Measurements from ENCODE around the gene CYP8B1. TPM values are rescaled to one million over a fixed set of nuclear protein-coding genes. Genes with fewer than 3 reads are reported as not detected.
"Not testable (repeated sequence)": the region's sequence is repeated elsewhere in the genome, so short reads cannot be mapped to it uniquely, and the experiment has no call there.

The CYP8B1 gene
- total and polyA plus RNA-seq, 2 experiments from 2014 or later: not detected

- Histone ChIP-seq H3K9me3 (ENCODE audit: low read depth) (no peaks in the 10 kb centered on the region), H3F3A (ENCODE audit: insufficient read depth) (no peaks in the 10 kb centered on the region), H3K27ac (no peak overlapping the region), H4K20me1 (ENCODE audit: insufficient read depth) (no peaks in the 10 kb centered on the region), H3K9me2 (ENCODE audit: insufficient read depth) (no peaks in the 10 kb centered on the region), H3K36me3 (ENCODE audit: low read depth) (no peaks in the 10 kb centered on the region), H3K4me1 (ENCODE audit: insufficient read depth) (no peaks in the 10 kb centered on the region; the same call in 1 of the 2 replicates), H3K79me2 (ENCODE audit: insufficient read depth) (no peaks in the 10 kb centered on the region), H2AFZ (no peak overlapping the region), H3K9ac (no peak overlapping the region), H3K4me2 (ENCODE audit: unreplicated experiment) (no peak overlapping the region), H3K4me3 (no peak overlapping the region), H3K27me3 (replicated peaks; ENCODE audit: insufficient read depth) (peaks cover 28% of the 10 kb centered on the region)
- no peak for DNase-seq
- no peak for TF ChIP-seq EZH2phosphoT487 (IDR thresholded peaks at IDR 0.05; ENCODE audit: insufficient read depth, low read depth)
- TF ChIP-seq EZH2 (IDR thresholded peaks at IDR 0.05; ENCODE audit: insufficient read depth, poor library complexity, severe bottlenecking): no peak
- in situ Hi-C loops (cut with MboI): no loop called here
- WGBS, 2 experiments (ENCODE audit: low coverage in 1 of 2, low lambda C conversion rate in 2 of 2, missing lambda C conversion rate in 2 of 2): 69 to 76% methylated on average over 1 of the region's 1 CpG
These were observed 16.5 kb upstream of the CYP8B1 start for GRCh38 chr3:42892169-42892568.

GRCh38 chr3:42891042-42891441 lies 15.4 kb upstream of the CYP8B1 start:
- Histone ChIP-seq H2AFZ (no peak overlapping the region), H3K4me2 (ENCODE audit: unreplicated experiment) (no peak overlapping the region), H4K20me1 (ENCODE audit: insufficient read depth) (no peaks in the 10 kb centered on the region), H3K9me3 (ENCODE audit: low read depth) (no peaks in the 10 kb centered on the region), H3K36me3 (ENCODE audit: low read depth) (no peaks in the 10 kb centered on the region), H3K27ac (no peak overlapping the region), H3F3A (ENCODE audit: insufficient read depth) (no peaks in the 10 kb centered on the region), H3K4me1 (ENCODE audit: insufficient read depth) (no peaks in the 10 kb centered on the region; the same call in 1 of the 2 replicates), H3K9me2 (ENCODE audit: insufficient read depth) (no peaks in the 10 kb centered on the region), H3K79me2 (ENCODE audit: insufficient read depth) (no peaks in the 10 kb centered on the region), H3K4me3 (no peak overlapping the region), H3K9ac (no peak overlapping the region), H3K27me3 (replicated peaks; ENCODE audit: insufficient read depth) (peaks cover 32% of the 10 kb centered on the region)
- no peak for DNase-seq
- WGBS, 2 experiments (ENCODE audit: low coverage in 1 of 2, low lambda C conversion rate in 2 of 2, missing lambda C conversion rate in 2 of 2): 76 to 77% methylated on average over 2 of the region's 2 CpGs
- in situ Hi-C loops (cut with MboI): no loop called here
- TF ChIP-seq EZH2phosphoT487 (IDR thresholded peaks at IDR 0.05; ENCODE audit: insufficient read depth, low read depth) (no peak), EZH2 (IDR thresholded peaks at IDR 0.05; ENCODE audit: insufficient read depth, poor library complexity, severe bottlenecking) (no peak)

DNA sequence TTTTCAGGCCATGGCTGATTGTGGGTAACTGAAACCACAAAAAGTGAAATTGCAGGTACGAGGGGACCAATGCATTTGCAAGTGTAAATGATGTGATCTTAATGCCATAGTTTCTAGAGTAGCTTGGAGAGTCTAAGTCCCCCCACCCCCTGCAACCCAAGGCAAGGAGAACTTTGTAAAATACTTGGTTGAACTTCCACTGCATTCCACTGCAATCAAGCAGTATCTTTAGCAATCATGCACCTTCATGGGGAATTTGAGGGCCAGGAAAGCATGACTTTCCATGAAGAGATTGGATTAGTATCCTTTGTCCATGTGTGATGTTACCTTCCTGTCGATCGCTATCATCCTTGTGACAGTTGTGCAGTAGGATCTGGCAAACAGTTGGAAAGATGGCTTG lies 11.4 kb upstream of the CYP8B1 start:
- H3K27ac ChIP-seq: no peak overlapping the region
- no peaks in the 10 kb centered on the region for H3K36me3 ChIP-seq (ENCODE audit: low read depth)
- 62 to 67% methylated on average over 3 of the region's 3 CpGs for WGBS, 2 experiments (ENCODE audit: low coverage in 1 of 2, low lambda C conversion rate in 2 of 2, missing lambda C conversion rate in 2 of 2)
- H3K4me2 ChIP-seq (ENCODE audit: unreplicated experiment): no peak overlapping the region
- TF ChIP-seq EZH2phosphoT487 (IDR thresholded peaks at IDR 0.05; ENCODE audit: insufficient read depth, low read depth) (no peak), EZH2 (IDR thresholded peaks at IDR 0.05; ENCODE audit: insufficient read depth, poor library complexity, severe bottlenecking) (no peak)
- in situ Hi-C loops (cut with MboI): no loop called here
- no peak for DNase-seq
- H3F3A ChIP-seq (ENCODE audit: insufficient read depth): no peaks in the 10 kb centered on the region
- peaks cover 24% of the 10 kb centered on the region for H3K27me3 ChIP-seq (replicated peaks; ENCODE audit: insufficient read depth)
- H3K4me1 ChIP-seq (ENCODE audit: insufficient read depth): no peaks in the 10 kb centered on the region; the same call in 1 of the 2 replicates
- no peaks in the 10 kb centered on the region for H3K79me2 ChIP-seq (ENCODE audit: insufficient read depth)
- no peaks in the 10 kb centered on the region for H3K9me2 ChIP-seq (ENCODE audit: insufficient read depth)
- H2AFZ ChIP-seq: no peak overlapping the region
- H3K4me3 ChIP-seq: no peak overlapping the region
- no peaks in the 10 kb centered on the region for H3K9me3 ChIP-seq (ENCODE audit: low read depth)
- H4K20me1 ChIP-seq (ENCODE audit: insufficient read depth): no peaks in the 10 kb centered on the region
- no peak overlapping the region for H3K9ac ChIP-seq

DNA sequence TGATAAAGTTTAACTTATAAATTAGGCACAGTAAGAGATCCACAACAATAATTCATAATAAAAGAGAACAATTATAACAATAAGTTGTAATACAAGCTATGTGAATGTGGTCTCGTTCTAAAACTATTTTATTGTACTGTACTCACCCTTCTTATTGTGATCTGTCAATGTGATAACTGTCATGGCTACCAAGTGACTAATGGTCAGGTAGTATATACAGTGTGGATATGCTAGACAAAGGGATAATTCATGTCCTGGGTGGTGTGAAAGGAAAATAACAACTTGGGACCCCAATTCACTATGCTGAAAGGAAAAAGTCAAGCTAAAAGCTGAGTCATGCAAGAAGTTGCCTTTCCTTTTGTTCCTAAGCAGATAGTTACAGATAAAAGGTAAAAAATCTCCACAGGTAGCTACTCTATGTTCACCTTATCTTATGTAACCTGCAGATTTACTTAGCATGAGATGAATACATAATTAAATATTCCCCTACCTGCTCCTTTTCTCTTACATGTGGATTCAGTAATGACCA lies 10.7 kb upstream of the CYP8B1 start:
- H3K27me3 ChIP-seq (replicated peaks; ENCODE audit: insufficient read depth): peaks cover 24% of the 10 kb centered on the region
- H3K36me3 ChIP-seq (ENCODE audit: low read depth): no peaks in the 10 kb centered on the region
- DNase-seq: no peak
- H3K9ac ChIP-seq: no peak overlapping the region
- no peaks in the 10 kb centered on the region for H3K79me2 ChIP-seq (ENCODE audit: insufficient read depth)
- WGBS, 2 experiments (ENCODE audit: low coverage in 1 of 2, low lambda C conversion rate in 2 of 2, missing lambda C conversion rate in 2 of 2): 41 to 51% methylated on average over 1 of the region's 1 CpG
- H3K4me1 ChIP-seq (ENCODE audit: insufficient read depth): no peaks in the 10 kb centered on the region; the same call in 1 of the 2 replicates
- H3K9me3 ChIP-seq (ENCODE audit: low read depth): no peaks in the 10 kb centered on the region
- no peak for TF ChIP-seq EZH2 (IDR thresholded peaks at IDR 0.05; ENCODE audit: insufficient read depth, poor library complexity, severe bottlenecking)
- TF ChIP-seq EZH2phosphoT487 (IDR thresholded peaks at IDR 0.05; ENCODE audit: insufficient read depth, low read depth): no peak
- H3K9me2 ChIP-seq (ENCODE audit: insufficient read depth): no peaks in the 10 kb centered on the region
- in situ Hi-C loops (cut with MboI): no loop called here
- H2AFZ ChIP-seq: no peak overlapping the region
- no peak overlapping the region for H3K27ac ChIP-seq
- no peak overlapping the region for H3K4me3 ChIP-seq
- no peaks in the 10 kb centered on the region for H4K20me1 ChIP-seq (ENCODE audit: insufficient read depth)
- H3F3A ChIP-seq (ENCODE audit: insufficient read depth): no peaks in the 10 kb centered on the region
- no peak overlapping the region for H3K4me2 ChIP-seq (ENCODE audit: unreplicated experiment)

GRCh38 chr3:42884324-42884723 lies 8.6 kb upstream of the CYP8B1 start:
- Histone ChIP-seq H3K4me2 (ENCODE audit: unreplicated experiment) (no peak overlapping the region), H3K4me1 (ENCODE audit: insufficient read depth) (no peaks in the 10 kb centered on the region), H3F3A (ENCODE audit: insufficient read depth) (no peaks in the 10 kb centered on the region), H3K27ac (no peak overlapping the region), H3K27me3 (replicated peaks; ENCODE audit: insufficient read depth) (peaks cover 24% of the 10 kb centered on the region), H3K4me3 (no peak overlapping the region), H3K9ac (no peak overlapping the region), H3K9me2 (ENCODE audit: insufficient read depth) (no peaks in the 10 kb centered on the region), H3K79me2 (ENCODE audit: insufficient read depth) (no peaks in the 10 kb centered on the region), H4K20me1 (ENCODE audit: insufficient read depth) (no peaks in the 10 kb centered on the region), H3K36me3 (ENCODE audit: low read depth) (no peaks in the 10 kb centered on the region), H3K9me3 (ENCODE audit: low read depth) (no peaks in the 10 kb centered on the region), H2AFZ (no peak overlapping the region)
- no peak for DNase-seq
- in situ Hi-C loops (cut with MboI): no loop called here
- TF ChIP-seq EZH2phosphoT487 (IDR thresholded peaks at IDR 0.05; ENCODE audit: insufficient read depth, low read depth) (no peak), EZH2 (IDR thresholded peaks at IDR 0.05; ENCODE audit: insufficient read depth, poor library complexity, severe bottlenecking) (no peak)
- 82 to 85% methylated on average over 2 of the region's 2 CpGs for WGBS, 2 experiments (ENCODE audit: low coverage in 1 of 2, low lambda C conversion rate in 2 of 2, missing lambda C conversion rate in 2 of 2)

DNA sequence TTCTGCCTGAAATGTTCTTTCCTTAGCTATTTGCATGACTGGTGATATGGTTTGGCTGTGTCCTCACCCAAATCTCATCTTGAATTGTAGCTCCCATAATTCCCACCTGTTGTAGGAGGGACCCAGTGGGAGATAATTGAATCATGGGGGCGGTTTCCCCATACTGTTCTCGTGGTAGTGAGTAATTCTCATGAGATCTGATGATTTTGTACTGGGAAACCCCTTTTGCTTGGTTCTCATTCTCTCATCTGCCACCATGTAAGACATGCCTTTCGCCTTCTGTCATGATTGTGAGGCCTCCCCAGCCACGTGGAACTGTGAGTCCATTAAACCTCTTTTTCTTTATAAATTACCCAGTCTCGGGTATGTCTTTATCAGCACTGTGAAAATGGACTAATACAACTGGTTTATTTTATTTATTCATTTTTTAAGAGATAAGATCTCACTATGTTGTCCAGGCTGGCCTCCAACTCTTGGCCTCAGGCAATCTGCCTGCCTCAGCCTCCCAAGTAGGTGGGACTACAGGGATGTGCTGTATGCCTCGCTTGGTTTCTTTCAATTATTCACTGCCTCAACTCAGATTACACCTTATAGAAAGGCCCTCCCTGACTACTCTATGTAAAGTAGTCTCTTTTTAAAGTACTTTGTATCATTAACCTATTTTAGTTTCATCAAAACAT lies 7.7 kb upstream of the CYP8B1 start:
- H3K4me2 ChIP-seq (ENCODE audit: unreplicated experiment); H2AFZ ChIP-seq; H3K36me3 ChIP-seq (ENCODE audit: low read depth); H3K9me2 ChIP-seq (ENCODE audit: insufficient read depth); H4K20me1 ChIP-seq (ENCODE audit: insufficient read depth); H3K27ac ChIP-seq; H3F3A ChIP-seq (ENCODE audit: insufficient read depth); H3K79me2 ChIP-seq (ENCODE audit: insufficient read depth); H3K9me3 ChIP-seq (ENCODE audit: low read depth); H3K9ac ChIP-seq; H3K4me1 ChIP-seq (ENCODE audit: insufficient read depth); H3K4me3 ChIP-seq; in situ Hi-C loops (cut with MboI): not testable (repeated sequence)
- 60 to 63% methylated on average over 6 of the region's 6 CpGs for WGBS, 2 experiments (ENCODE audit: low coverage in 1 of 2, low lambda C conversion rate in 2 of 2, missing lambda C conversion rate in 2 of 2)
- peaks cover 18% of the 10 kb centered on the region; the same call in 1 of the 2 replicates for H3K27me3 ChIP-seq (replicated peaks; ENCODE audit: insufficient read depth)
- DNase-seq: peak; percentile 8
